Activated CD8-positive, alpha-beta T cell treated with anti-CD3 and anti-CD28 coated beads for 36 hours (primary cell): ENCODE measurements around the gene GGT7. TPM values are rescaled to one million over a fixed set of nuclear protein-coding genes. Genes with fewer than 3 reads are reported as not detected.

ENCODE experiments used
- ATAC-seq: fragments of 200-7000 bp; cut with Tn5 transposase; one replicate; pipeline ENCODE4 v1.10.0; 2021; ENCODE audit warnings: mild to moderate bottlenecking, moderate library complexity
- CTCF ChIA-PET: fragments of 350-600 bp; sonication (Branson Sonifier 250); formaldehyde crosslinking; loops from one replicate; lab custom pipeline; 2021; ENCODE audit warnings: antibody characterized with exemption; lab: Charles Lee
- POLR2A ChIA-PET: fragments of 350-600 bp; sonication (Branson Sonifier 250); formaldehyde crosslinking; loops from one replicate; lab custom pipeline; 2021; ENCODE audit warnings: antibody characterized with exemption; lab: Charles Lee
- DNase-seq: peaks from one replicate; pipeline ENCODE4 v3.0.0-alpha.2; 2020
- H3K27ac Mint-ChIP-seq: one replicate; pipeline ENCODE4 v1.8.0; 2021; ENCODE audit warnings: mild to moderate bottlenecking, mixed read lengths
- H3K27me3 Mint-ChIP-seq: one replicate; pipeline ENCODE4 v1.8.0; 2021; ENCODE audit warnings: mixed read lengths
- H3K36me3 Mint-ChIP-seq: one replicate; pipeline ENCODE4 v1.8.0; 2021; ENCODE audit warnings: low read depth, mixed read lengths
- H3K4me1 Mint-ChIP-seq: one replicate; pipeline ENCODE4 v1.8.0; 2021; ENCODE audit warnings: low read depth, mixed read lengths
- H3K4me3 Mint-ChIP-seq: one replicate; pipeline ENCODE4 v1.8.0; 2021; ENCODE audit warnings: mild to moderate bottlenecking, moderate library complexity, mixed read lengths
- H3K9me3 Mint-ChIP-seq: one replicate; pipeline ENCODE4 v1.8.0; 2021; ENCODE audit warnings: mixed read lengths
- intact Hi-C: fragments of 100-400 bp; cut with micrococcal nuclease; formaldehyde crosslinking; loops from one replicate; pipeline ENCODE4 v1.10.0; 2022
- total RNA-seq, 2 experiments: library from RNA; stranded (reverse); gene quantifications; one replicate each; pipeline ENCODE4 v1.2.3, GENCODE V29; 2021
- TF ChIP-seq, protein P1 (sequence below): fragments of 200-600 bp; IDR thresholded peaks from one replicate; pipeline ENCODE4 v1.8.0; 2022; ENCODE audit warnings: antibody characterized with exemption, mild to moderate bottlenecking

Gene GGT7
- total RNA-seq, 2 experiments from 2014 or later: 13.2 to 14.2 TPM

DNA sequence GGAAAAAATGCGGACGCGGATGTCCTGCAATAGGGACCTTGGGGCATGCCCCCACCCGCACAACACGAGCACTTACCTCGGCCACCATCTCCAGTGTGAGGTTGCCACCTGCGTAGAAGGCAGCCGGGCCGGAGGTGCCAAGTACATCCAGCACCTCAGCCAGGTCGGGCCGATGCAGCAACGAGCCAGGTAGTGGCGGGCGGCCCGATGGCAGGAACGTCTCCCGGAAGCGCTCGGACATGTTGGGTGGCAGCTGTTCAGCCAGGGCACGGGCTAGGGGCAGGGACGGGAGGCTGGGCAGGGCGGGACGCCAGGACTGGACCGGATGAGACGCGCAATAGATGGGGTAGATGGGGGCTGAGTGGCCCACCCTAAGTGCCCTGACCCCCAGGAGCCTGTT lies 13.3 kb downstream of the GGT7 start:
- no peak for DNase-seq
- H3K36me3 Mint-ChIP-seq: no peaks in the 10 kb centered on the region
- TF ChIP-seq, protein P1, sequence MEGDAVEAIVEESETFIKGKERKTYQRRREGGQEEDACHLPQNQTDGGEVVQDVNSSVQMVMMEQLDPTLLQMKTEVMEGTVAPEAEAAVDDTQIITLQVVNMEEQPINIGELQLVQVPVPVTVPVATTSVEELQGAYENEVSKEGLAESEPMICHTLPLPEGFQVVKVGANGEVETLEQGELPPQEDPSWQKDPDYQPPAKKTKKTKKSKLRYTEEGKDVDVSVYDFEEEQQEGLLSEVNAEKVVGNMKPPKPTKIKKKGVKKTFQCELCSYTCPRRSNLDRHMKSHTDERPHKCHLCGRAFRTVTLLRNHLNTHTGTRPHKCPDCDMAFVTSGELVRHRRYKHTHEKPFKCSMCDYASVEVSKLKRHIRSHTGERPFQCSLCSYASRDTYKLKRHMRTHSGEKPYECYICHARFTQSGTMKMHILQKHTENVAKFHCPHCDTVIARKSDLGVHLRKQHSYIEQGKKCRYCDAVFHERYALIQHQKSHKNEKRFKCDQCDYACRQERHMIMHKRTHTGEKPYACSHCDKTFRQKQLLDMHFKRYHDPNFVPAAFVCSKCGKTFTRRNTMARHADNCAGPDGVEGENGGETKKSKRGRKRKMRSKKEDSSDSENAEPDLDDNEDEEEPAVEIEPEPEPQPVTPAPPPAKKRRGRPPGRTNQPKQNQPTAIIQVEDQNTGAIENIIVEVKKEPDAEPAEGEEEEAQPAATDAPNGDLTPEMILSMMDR: no peak
- POLR2A ChIA-PET: interaction anchor here (0.6 kb wide), 1 partner anchor 120 kb away, joined by 3 read pairs; no protein-coding TSS in a partner anchor
- intact Hi-C loops: no loop called here
- no peaks in the 10 kb centered on the region for H3K9me3 Mint-ChIP-seq
- ATAC-seq: no peak
- H3K27ac Mint-ChIP-seq: no peak overlapping the region
- no peak overlapping the region for H3K4me3 Mint-ChIP-seq
- CTCF ChIA-PET: no interaction called here
- no peaks in the 10 kb centered on the region for H3K4me1 Mint-ChIP-seq
- H3K27me3 Mint-ChIP-seq: no peaks in the 10 kb centered on the region

DNA sequence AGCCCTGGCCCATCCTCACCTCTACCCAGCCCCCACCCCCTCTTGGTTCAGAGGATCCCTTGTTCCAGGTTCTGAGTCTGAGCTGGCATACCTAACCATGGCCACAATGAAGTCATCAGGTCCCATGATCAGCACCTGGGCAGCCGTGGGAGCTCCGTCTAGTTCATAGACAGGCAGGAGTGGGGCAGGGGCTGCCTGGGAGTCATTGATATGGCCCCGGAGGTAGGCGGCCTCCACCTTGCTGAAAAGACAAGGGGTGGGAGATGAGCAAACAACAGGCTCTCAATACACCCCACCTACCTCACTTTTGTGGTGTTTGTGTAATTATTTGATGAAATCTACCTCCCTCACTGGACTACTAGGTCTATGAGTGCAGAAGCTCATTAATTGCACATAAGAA lies 20.4 kb downstream of the GGT7 start:
- TF ChIP-seq, protein P1: no peak
- H3K27me3 Mint-ChIP-seq: no peaks in the 10 kb centered on the region
- ChIA-PET POLR2A (no interaction called here), CTCF (no interaction called here)
- H3K4me3 Mint-ChIP-seq: no peak overlapping the region
- DNase-seq: no peak
- intact Hi-C loops: no loop called here
- H3K36me3 Mint-ChIP-seq: peaks cover 5% of the 10 kb centered on the region
- no peak for ATAC-seq
- no peaks in the 10 kb centered on the region for H3K9me3 Mint-ChIP-seq
- H3K27ac Mint-ChIP-seq: no peak overlapping the region
- H3K4me1 Mint-ChIP-seq: no peaks in the 10 kb centered on the region

DNA sequence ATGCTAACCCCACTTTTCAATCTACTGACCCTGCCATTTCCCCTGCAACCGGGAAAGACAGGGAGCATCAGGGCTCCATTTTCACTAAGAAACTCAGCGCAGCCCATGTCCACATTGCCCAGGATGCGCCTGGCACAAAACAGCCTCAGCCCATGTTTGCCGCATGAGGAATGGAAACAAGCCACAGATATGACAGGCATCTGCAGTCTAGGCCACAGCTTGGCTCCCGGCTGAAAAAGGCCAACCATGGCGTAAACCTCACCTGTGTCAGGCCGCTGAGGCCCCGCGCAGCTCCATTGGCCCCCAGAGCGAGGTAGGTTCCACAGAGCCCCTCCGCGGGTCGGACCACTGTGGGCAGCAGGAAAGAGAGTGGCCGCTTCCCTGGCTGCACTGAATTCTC lies 21.7 kb downstream of the GGT7 start:
- no peaks in the 10 kb centered on the region for H3K9me3 Mint-ChIP-seq
- ATAC-seq (no peak), DNase-seq (no peak)
- H3K4me3 Mint-ChIP-seq: no peak overlapping the region
- POLR2A ChIA-PET: no interaction called here
- CTCF ChIA-PET: no interaction called here
- intact Hi-C loops: no loop called here
- TF ChIP-seq, protein P1: no peak
- H3K36me3 Mint-ChIP-seq: peaks cover 5% of the 10 kb centered on the region
- no peaks in the 10 kb centered on the region for H3K4me1 Mint-ChIP-seq
- H3K27ac Mint-ChIP-seq: no peak overlapping the region
- no peaks in the 10 kb centered on the region for H3K27me3 Mint-ChIP-seq

DNA sequence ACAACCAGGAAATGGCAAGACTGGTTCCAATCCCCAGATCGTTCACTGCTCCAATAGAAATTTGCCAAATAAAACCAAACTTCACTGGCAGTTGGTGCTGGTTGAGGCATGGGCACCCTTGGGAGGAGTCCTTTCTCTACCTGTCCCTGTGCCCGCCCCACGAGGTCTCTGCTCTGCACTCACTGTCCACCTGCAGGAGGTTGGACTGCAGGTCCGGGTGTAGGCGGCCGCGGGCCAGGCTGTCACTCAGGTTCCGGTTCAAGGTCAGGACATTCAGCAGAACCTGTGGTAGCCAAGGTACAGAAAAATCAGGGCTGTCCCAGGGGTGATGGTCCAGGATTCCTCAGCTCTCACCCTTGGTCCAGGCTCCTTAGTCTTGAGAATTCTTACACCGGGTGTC lies 22.9 kb downstream of the GGT7 start:
- DNase-seq (no peak), ATAC-seq (no peak)
- TF ChIP-seq, protein P1: no peak
- H3K4me3 Mint-ChIP-seq: no peak overlapping the region
- intact Hi-C loops: no loop called here
- ChIA-PET CTCF (no interaction called here), POLR2A (no interaction called here)
- no peak overlapping the region for H3K27ac Mint-ChIP-seq
- H3K27me3 Mint-ChIP-seq: no peaks in the 10 kb centered on the region
- peaks cover 5% of the 10 kb centered on the region for H3K36me3 Mint-ChIP-seq
- no peaks in the 10 kb centered on the region for H3K4me1 Mint-ChIP-seq
- no peaks in the 10 kb centered on the region for H3K9me3 Mint-ChIP-seq

DNA sequence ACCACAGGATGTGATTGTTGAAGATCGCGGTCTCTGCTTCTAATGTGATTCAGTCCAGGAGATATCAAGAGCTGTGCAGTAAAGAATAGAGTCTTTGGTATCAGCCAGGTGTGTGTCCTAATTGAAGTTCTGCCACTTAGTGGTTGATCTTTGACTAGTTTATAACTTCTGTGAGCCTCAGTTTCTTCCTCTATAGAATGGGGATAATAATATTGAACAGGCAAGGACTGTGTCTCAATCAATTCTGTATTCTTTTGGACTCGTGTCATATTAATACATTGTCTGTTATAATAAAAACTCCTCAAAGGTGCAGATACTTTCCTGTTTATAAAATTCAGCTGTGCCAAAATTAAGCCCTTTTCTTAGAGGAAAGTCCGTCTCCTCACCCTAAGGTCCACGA lies 24.1 kb downstream of the GGT7 start:
- Mint-ChIP-seq H3K36me3 (peaks cover 5% of the 10 kb centered on the region), H3K4me3 (no peak overlapping the region), H3K27me3 (no peaks in the 10 kb centered on the region), H3K4me1 (no peaks in the 10 kb centered on the region), H3K27ac (no peak overlapping the region), H3K9me3 (no peaks in the 10 kb centered on the region)
- ATAC-seq (no peak), DNase-seq (no peak)
- TF ChIP-seq, protein P1: no peak
- ChIA-PET POLR2A (interaction anchor here (0.9 to 1.7 kb wide), 2 partner anchors 12 to 58 kb away, joined by 3 read pairs; no protein-coding TSS in a partner anchor), CTCF (interaction anchor here (0.7 to 2.0 kb wide), 3 partner anchors 13 to 245 kb away, joined by 4 read pairs; partner anchors contain the start of genes GSS and MYH7B)
- intact Hi-C loops: no loop called here
